ENCODE measurements around the gene KLHDC4. TPM values are rescaled to one million over a fixed set of nuclear protein-coding genes. Genes with fewer than 3 reads are reported as not detected.

KLHDC4 gene
- total and polyA plus RNA-seq, 2 donors (not counting 1 experiment from before 2014, with no cell fraction given), result 51.3 to 90.8 TPM

GRCh38 chr16:87806261-87806640 is 40.5 kb upstream of the KLHDC4 start:
- TF ChIP-seq CTCF (IDR thresholded peaks at IDR 0.05) (no peak), EZH2 (IDR thresholded peaks at IDR 0.05; ENCODE audit: borderline replicate concordance, insufficient read depth, low read depth, low read length, poor library complexity, severe bottlenecking) (no peak)
- 58% methylated on average over 16 of the region's 16 CpGs for WGBS (ENCODE audit: insufficient coverage)
- peak overlapping the region; percentile 65 for H3K4me2 ChIP-seq (replicated peaks; ENCODE audit: low read depth, low read length, poor library complexity, severe bottlenecking)
- H3K9ac ChIP-seq (ENCODE audit: low read length), result no peak overlapping the region
- H4K20me1 ChIP-seq (ENCODE audit: control insufficient read depth, insufficient read depth, low read length, poor library complexity, severe bottlenecking), result peaks cover 7% of the 10 kb centered on the region
- peak overlapping the region; percentile 53 for H2AFZ ChIP-seq (ENCODE audit: insufficient read depth, low read depth, low read length, poor library complexity, severe bottlenecking)
- H3K9me3 ChIP-seq (ENCODE audit: control extremely low read depth in 1 of 3, control insufficient read depth in 2 of 3, insufficient read depth in 1 of 3, low read length in 2 of 3), result peaks cover 0 to 13% (median 0%) of the 10 kb centered on the region in 3 donors
- ChIA-PET CTCF (interaction anchor here (1.3 to 12.6 kb wide), 6 partner anchors 26 to 70 kb away, joined by 3 to 154 read pairs (median 5); partner anchors contain the start of gene SLC7A5), POLR2A (interaction anchor here (0.8 to 1.8 kb wide), 4 partner anchors 23 to 63 kb away, joined by 3 to 12 read pairs (median 6); partner anchors contain the start of gene SLC7A5)
- Mint-ChIP-seq H3K27ac (peak overlapping the region; percentile 85), H3K27me3 (peaks cover 3% of the 10 kb centered on the region), H3K9me3 (ENCODE audit: insufficient read depth) (no peaks in the 10 kb centered on the region), H3K4me1 (peaks cover 58% of the 10 kb centered on the region), H3K4me3 (peak overlapping the region; percentile 85)
- no peak for DNase-seq
- intact Hi-C loops (cut with micrococcal nuclease), result no loop called here
- no peak for ATAC-seq (ENCODE audit: low read depth)
- no peaks in the 10 kb centered on the region for H3K36me3 ChIP-seq (replicated peaks in 1 of 2; ENCODE audit: control extremely low read depth in 1 of 2, control insufficient read depth in 1 of 2, extremely low read depth in 1 of 2, insufficient read depth in 2 of 2, low read length in 1 of 2)
- H3K27ac ChIP-seq (ENCODE audit: low read length in 2 of 2), result peak overlapping the region; percentile 62 to 78
- H3K27me3 ChIP-seq (replicated peaks in 1 of 4; ENCODE audit: control extremely low read depth in 1 of 4, control insufficient read depth in 3 of 4, insufficient read depth in 4 of 4, low read length in 3 of 4), result peaks cover 0 to 3% (median 0%) of the 10 kb centered on the region in 4 experiments
- no peaks in the 10 kb centered on the region for H3K79me2 ChIP-seq (ENCODE audit: control insufficient read depth, insufficient read depth, low read length)
- H3K4me3 ChIP-seq (ENCODE audit: control extremely low read depth in 1 of 5, extremely low read depth in 1 of 5, insufficient read depth in 1 of 5, low read depth in 2 of 5, low read length in 4 of 5), result peak overlapping the region in 1 of 5 experiments; percentile 22
- H3K4me1 ChIP-seq (ENCODE audit: control insufficient read depth in 2 of 2, insufficient read depth in 2 of 2, low read length in 2 of 2), result peaks cover 52 to 79% of the 10 kb centered on the region in 2 donors

GRCh38 chr16:87803385-87803784 is 37.6 kb upstream of the KLHDC4 start:
- Histone ChIP-seq H3K79me2 (ENCODE audit: control insufficient read depth, insufficient read depth, low read length) (no peaks in the 10 kb centered on the region), H3K9me3 (ENCODE audit: control extremely low read depth in 1 of 3, control insufficient read depth in 2 of 3, insufficient read depth in 1 of 3, low read length in 2 of 3) (peaks cover 0 to 15% (median 0%) of the 10 kb centered on the region in 3 donors), H4K20me1 (ENCODE audit: control insufficient read depth, insufficient read depth, low read length, poor library complexity, severe bottlenecking) (no peaks in the 10 kb centered on the region), H3K27me3 (replicated peaks in 1 of 4; ENCODE audit: control extremely low read depth in 1 of 4, control insufficient read depth in 3 of 4, insufficient read depth in 4 of 4, low read length in 3 of 4) (peaks cover 0 to 3% (median 0%) of the 10 kb centered on the region in 4 experiments), H2AFZ (ENCODE audit: insufficient read depth, low read depth, low read length, poor library complexity, severe bottlenecking) (no peak overlapping the region), H3K4me2 (replicated peaks; ENCODE audit: low read depth, low read length, poor library complexity, severe bottlenecking) (no peak overlapping the region), H3K27ac (ENCODE audit: low read length in 2 of 2) (no peak overlapping the region), H3K36me3 (replicated peaks in 1 of 2; ENCODE audit: control extremely low read depth in 1 of 2, control insufficient read depth in 1 of 2, extremely low read depth in 1 of 2, insufficient read depth in 2 of 2, low read length in 1 of 2) (no peaks in the 10 kb centered on the region), H3K4me1 (ENCODE audit: control insufficient read depth in 2 of 2, insufficient read depth in 2 of 2, low read length in 2 of 2) (peaks cover 27 to 50% of the 10 kb centered on the region in 2 donors), H3K9ac (ENCODE audit: low read length) (no peak overlapping the region), H3K4me3 (ENCODE audit: control extremely low read depth in 1 of 5, extremely low read depth in 1 of 5, insufficient read depth in 1 of 5, low read depth in 2 of 5, low read length in 4 of 5) (no peak overlapping the region)
- ATAC-seq (ENCODE audit: low read depth), result no peak
- TF ChIP-seq EZH2 (IDR thresholded peaks at IDR 0.05; ENCODE audit: borderline replicate concordance, insufficient read depth, low read depth, low read length, poor library complexity, severe bottlenecking), result no peak
- TF ChIP-seq CTCF (IDR thresholded peaks at IDR 0.05), result no peak
- no peak overlapping the region for H3K4me3 Mint-ChIP-seq
- H3K27ac Mint-ChIP-seq, result no peak overlapping the region
- ChIA-PET CTCF (interaction anchor here (0.6 to 12.6 kb wide), 3 partner anchors 23 to 47 kb away, joined by 3 to 154 read pairs (median 4); no protein-coding TSS in a partner anchor), POLR2A (no interaction called here)
- intact Hi-C loops (cut with micrococcal nuclease), result no loop called here
- DNase-seq, result no peak
- peaks cover 32% of the 10 kb centered on the region for H3K4me1 Mint-ChIP-seq
- H3K9me3 Mint-ChIP-seq (ENCODE audit: insufficient read depth), result no peaks in the 10 kb centered on the region
- 73% methylated on average over 5 of the region's 5 CpGs for WGBS (ENCODE audit: insufficient coverage)
- peaks cover 3% of the 10 kb centered on the region for H3K27me3 Mint-ChIP-seq

Data from B cell (primary cell).